Gastrocnemius medialis (tissue), 4 donors: Measurements from ENCODE around the gene WEE2. TPM values are rescaled to one million over a fixed set of nuclear protein-coding genes. Genes with fewer than 3 reads are reported as not detected.
A peak's percentile ranks its signal among the peaks of the same experiment; 100 is the strongest.

ENCODE experiments used
- ATAC-seq, 2 donors: fragments of 150-250 bp; one replicate each; pipeline ENCODE4 v1.9.1; 2016
- DNase-seq, 2 donors: peaks; one replicate each; pipeline ENCODE4 v3.0.0-alpha.2; 2019
- H3K27ac ChIP-seq, 4 donors: fragments of 200-600 bp; sonication (generic); 1 replicate in 1 of 4; 2 replicates in 3 of 4; pipeline ENCODE4 v1.5.1; 2016 to 2018; ENCODE audit warnings: mild to moderate bottlenecking in 2 of 4, moderate library complexity in 1 of 4
- H3K27me3 ChIP-seq, 3 donors: fragments of 200-600 bp; sonication (generic) in 2 of 3; 1 replicate in 1 of 3; 2 replicates in 2 of 3; pipeline versions ENCODE4 v1.5.1 to v1.6.0; 2016 to 2019; ENCODE audit warnings: mild to moderate bottlenecking in 1 of 3, moderate library complexity in 1 of 3
- H3K36me3 ChIP-seq, 2 donors: fragments of 200-600 bp; sonication (generic) in 1 of 2; one replicate each; pipeline ENCODE4 v1.5.1; 2017 to 2018
- H3K4me1 ChIP-seq, 2 donors: fragments of 200-600 bp; sonication (generic) in 1 of 2; one replicate each; pipeline ENCODE4 v1.5.1; 2016 to 2017; ENCODE audit warnings: mild to moderate bottlenecking in 2 of 2
- H3K4me3 ChIP-seq, 4 donors: fragments of 200-600 bp; sonication (generic) in 3 of 4; 1 replicate in 1 of 4; 2 replicates in 3 of 4; pipeline ENCODE4 v1.5.1; 2016 to 2019; ENCODE audit warnings: mild to moderate bottlenecking in 2 of 4
- H3K9me3 ChIP-seq, 3 donors: fragments of 200-600 bp; sonication (generic) in 2 of 3; 1 replicate in 1 of 3; 2 replicates in 2 of 3; pipeline ENCODE4 v1.5.1; 2016 to 2019
- POLR2A ChIP-seq, 2 donors: fragments of 450-650 bp; IDR thresholded peaks; one replicate each; pipeline ENCODE4 v1.6.1; 2017; ENCODE audit warnings: antibody characterized with exemption in 2 of 2, mild to moderate bottlenecking in 2 of 2, moderate library complexity in 2 of 2
- in situ Hi-C, 4 donors: fragments of 200-750 bp; cut with MboI; loops; one replicate each; pipeline versions ENCODE4 v1.15.0 to v1.8.0; 2017; ENCODE audit warnings: low sequenced_read_pairs in 4 of 4
- intact Hi-C: fragments of 100-400 bp; cut with DNase I; formaldehyde crosslinking; loops from one replicate; pipeline ENCODE4 v1.15.1; 2023; ENCODE audit warnings: low total_unique reads
- total RNA-seq, 4 donors: library from RNA; depleted of rRNA; stranded (reverse); fragments of >200 nt; gene quantifications; one replicate each; pipeline versions ENCODE4 v1.1.0 to v1.2.3, GENCODE V29; 2016
- TF ChIP-seq, protein P1 (sequence below), 5 experiments: fragments of 450-650 bp in 3 of 5; fragments of 200-600 bp in 2 of 5; sonication (generic) in 2 of 5; IDR thresholded peaks in 4 of 5; conservative IDR thresholded peaks in 1 of 5; 1 replicate in 4 of 5; 2 replicates in 1 of 5; pipeline ENCODE4 v1.5.1; 2016 to 2019; ENCODE audit warnings: antibody characterized with exemption in 5 of 5, mild to moderate bottlenecking in 3 of 5, moderate library complexity in 3 of 5

WEE2 gene
- not detected for total RNA-seq

DNA sequence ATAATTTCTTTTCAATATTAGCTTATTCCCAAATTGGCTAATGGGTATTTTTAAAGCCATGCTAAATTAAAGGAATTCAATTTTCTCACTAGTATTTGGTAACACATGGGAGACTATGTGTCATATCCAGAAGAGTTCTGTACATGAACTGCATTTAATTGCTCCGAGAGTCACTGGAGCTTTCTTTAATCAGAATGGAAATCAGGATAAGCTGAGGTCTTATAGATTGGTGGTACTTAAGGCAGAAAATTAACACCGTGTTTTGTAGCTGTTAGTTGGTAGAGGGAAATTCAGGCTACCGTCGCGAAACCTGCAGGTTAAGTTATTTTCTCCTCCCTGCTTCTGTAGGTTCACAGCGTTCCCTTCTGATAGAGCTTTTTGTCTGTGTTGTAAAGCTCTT, at the start of gene WEE2:
WEE2 (plus strand) TSS at position 3 of the 400 bp plus-strand sequence. CDS start 406 bp downstream, outside the sequence.
- ATAC-seq (no peak), DNase-seq (no peak)
- no peaks in the 10 kb centered on the region for H3K27me3 ChIP-seq
- peak within 1 kb of the TSS in 2 of 4 donors; percentile 46 to 68 for H3K27ac ChIP-seq
- H3K36me3 ChIP-seq = no peaks in the 10 kb centered on the region
- TF ChIP-seq, protein P1, sequence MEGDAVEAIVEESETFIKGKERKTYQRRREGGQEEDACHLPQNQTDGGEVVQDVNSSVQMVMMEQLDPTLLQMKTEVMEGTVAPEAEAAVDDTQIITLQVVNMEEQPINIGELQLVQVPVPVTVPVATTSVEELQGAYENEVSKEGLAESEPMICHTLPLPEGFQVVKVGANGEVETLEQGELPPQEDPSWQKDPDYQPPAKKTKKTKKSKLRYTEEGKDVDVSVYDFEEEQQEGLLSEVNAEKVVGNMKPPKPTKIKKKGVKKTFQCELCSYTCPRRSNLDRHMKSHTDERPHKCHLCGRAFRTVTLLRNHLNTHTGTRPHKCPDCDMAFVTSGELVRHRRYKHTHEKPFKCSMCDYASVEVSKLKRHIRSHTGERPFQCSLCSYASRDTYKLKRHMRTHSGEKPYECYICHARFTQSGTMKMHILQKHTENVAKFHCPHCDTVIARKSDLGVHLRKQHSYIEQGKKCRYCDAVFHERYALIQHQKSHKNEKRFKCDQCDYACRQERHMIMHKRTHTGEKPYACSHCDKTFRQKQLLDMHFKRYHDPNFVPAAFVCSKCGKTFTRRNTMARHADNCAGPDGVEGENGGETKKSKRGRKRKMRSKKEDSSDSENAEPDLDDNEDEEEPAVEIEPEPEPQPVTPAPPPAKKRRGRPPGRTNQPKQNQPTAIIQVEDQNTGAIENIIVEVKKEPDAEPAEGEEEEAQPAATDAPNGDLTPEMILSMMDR (IDR thresholded peaks at IDR 0.05 in 4 of 5, conservative IDR thresholded peaks at IDR 0.05 in 1 of 5) = no peak
- no peak for TF ChIP-seq POLR2A (IDR thresholded peaks at IDR 0.05)
- H3K4me1 ChIP-seq = peaks cover 0 to 14% of the 10 kb centered on the region in 2 donors
- H3K4me3 ChIP-seq = no peak within 1 kb of the TSS
- in situ Hi-C loops (no loop called here), intact Hi-C loops (no loop called here)
- H3K9me3 ChIP-seq = no peaks in the 10 kb centered on the region

DNA sequence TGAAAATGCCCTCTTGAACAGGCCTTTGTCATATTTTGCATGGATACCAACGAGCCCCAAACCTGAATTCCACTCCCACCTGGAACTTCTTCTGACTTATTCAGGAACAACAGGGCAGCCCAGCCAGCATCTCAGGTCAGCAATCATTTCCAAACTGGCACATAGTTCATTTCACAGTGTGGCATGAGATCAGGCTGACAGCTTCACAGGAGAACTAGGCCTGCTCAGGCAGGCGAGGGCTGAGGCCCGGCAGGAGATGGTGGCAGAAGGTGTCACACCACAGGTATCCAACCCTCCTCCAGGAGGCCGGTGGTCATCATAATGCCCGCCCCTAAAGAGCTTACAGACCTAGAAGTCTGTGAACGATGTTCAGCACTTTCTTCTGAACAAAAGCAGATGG, 48.7 kb upstream of the WEE2 start:
- Histone ChIP-seq H3K4me1 (no peaks in the 10 kb centered on the region), H3K27ac (no peak overlapping the region), H3K27me3 (no peaks in the 10 kb centered on the region), H3K9me3 (no peaks in the 10 kb centered on the region), H3K4me3 (no peak overlapping the region), H3K36me3 (peaks cover 0 to 40% of the 10 kb centered on the region in 2 donors)
- DNase-seq = no peak
- intact Hi-C loops = no loop called here
- TF ChIP-seq, protein P1 (IDR thresholded peaks at IDR 0.05 in 4 of 5, conservative IDR thresholded peaks at IDR 0.05 in 1 of 5) = no peak
- no peak for TF ChIP-seq POLR2A (IDR thresholded peaks at IDR 0.05)
- in situ Hi-C loops = no loop called here
- ATAC-seq = no peak

DNA sequence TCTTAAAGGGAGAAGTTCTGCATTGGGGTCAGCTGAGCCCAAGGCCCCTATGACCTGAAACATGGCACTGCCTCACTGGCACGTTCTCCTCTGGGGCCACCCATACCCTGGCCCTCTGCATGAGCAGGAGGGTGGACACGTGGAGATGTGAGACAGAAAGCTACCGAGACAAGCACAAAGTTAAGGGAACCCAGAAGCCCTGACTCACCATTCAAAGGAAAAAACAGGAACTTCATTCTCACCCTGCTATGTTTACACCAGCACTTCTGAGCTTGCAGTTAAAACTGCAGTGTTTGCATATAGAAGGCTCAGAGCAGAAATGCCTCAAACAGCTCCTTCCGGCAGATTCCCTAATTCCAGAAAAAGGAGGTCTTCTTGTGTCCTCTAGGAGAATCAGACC, 47.9 kb upstream of the WEE2 start:
- H3K27me3 ChIP-seq = no peaks in the 10 kb centered on the region
- in situ Hi-C loops (no loop called here), intact Hi-C loops (no loop called here)
- H3K9me3 ChIP-seq = no peaks in the 10 kb centered on the region
- H3K4me1 ChIP-seq = no peaks in the 10 kb centered on the region
- ATAC-seq (no peak), DNase-seq (no peak)
- H3K36me3 ChIP-seq = peaks cover 0 to 45% of the 10 kb centered on the region in 2 donors
- H3K4me3 ChIP-seq = no peak overlapping the region
- TF ChIP-seq POLR2A (IDR thresholded peaks at IDR 0.05) = no peak
- TF ChIP-seq, protein P1 (IDR thresholded peaks at IDR 0.05 in 4 of 5, conservative IDR thresholded peaks at IDR 0.05 in 1 of 5) = no peak
- H3K27ac ChIP-seq = no peak overlapping the region

DNA sequence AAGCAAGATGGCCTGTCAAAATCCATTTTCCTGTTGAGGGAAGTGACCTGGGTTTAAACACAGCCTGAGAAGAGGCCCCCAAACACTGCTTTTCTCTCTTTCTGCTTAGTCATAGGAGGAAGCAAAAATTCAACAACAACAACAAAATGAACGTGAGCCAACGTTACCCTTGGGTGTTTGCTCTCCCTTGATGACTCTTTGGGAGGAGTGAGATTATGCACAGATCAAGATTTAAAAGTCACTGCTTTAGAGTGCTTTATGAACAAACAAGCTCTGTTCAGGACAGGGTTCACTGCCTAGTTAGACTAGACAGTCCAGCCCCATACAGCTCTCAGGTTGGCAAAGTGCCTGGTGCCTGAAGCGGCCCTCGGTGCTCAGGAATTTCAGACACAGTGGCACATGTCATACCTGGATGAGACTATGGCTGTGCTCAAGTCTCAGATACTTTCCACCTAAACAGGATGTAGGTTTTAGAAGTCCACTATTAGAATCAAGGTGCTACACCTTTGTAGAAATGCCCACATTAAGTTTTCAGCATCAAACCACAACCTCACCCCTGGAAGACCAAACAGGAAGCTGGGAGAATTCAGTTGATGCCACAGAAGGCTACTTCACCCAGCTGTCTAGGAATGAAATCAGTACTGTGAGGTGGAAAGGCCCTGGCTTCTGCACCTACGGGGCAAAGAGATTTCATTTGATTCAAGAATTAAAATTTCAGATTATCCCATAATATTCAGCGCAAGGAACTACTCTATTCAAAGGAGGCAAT, 44.9 kb upstream of the WEE2 start:
- no peak overlapping the region for H3K4me3 ChIP-seq
- in situ Hi-C loops = no loop called here
- H3K27me3 ChIP-seq = no peaks in the 10 kb centered on the region
- TF ChIP-seq, protein P1 (IDR thresholded peaks at IDR 0.05 in 4 of 5, conservative IDR thresholded peaks at IDR 0.05 in 1 of 5) = no peak
- no peak for TF ChIP-seq POLR2A (IDR thresholded peaks at IDR 0.05)
- H3K4me1 ChIP-seq = no peaks in the 10 kb centered on the region
- DNase-seq (no peak), ATAC-seq (no peak)
- intact Hi-C loops = no loop called here
- H3K36me3 ChIP-seq = peaks cover 0 to 52% of the 10 kb centered on the region in 2 donors
- no peak overlapping the region for H3K27ac ChIP-seq
- H3K9me3 ChIP-seq = no peaks in the 10 kb centered on the region
